GM19328 (cell line): ENCODE data around the gene DNAJC28.
"Not testable (repeated sequence)": the region's sequence is repeated elsewhere in the genome, so short reads cannot be mapped to it uniquely, and the experiment has no call there.

Experiments
- ATAC-seq: cut with Tn5 transposase; IDR thresholded peaks from one replicate; pipeline ENCODE4 v1.9.1; 2021; ENCODE audit warnings: mild to moderate bottlenecking, moderate library complexity; ENCODE audit not compliant: unreplicated experiment

DNAJC28 gene, protein sequence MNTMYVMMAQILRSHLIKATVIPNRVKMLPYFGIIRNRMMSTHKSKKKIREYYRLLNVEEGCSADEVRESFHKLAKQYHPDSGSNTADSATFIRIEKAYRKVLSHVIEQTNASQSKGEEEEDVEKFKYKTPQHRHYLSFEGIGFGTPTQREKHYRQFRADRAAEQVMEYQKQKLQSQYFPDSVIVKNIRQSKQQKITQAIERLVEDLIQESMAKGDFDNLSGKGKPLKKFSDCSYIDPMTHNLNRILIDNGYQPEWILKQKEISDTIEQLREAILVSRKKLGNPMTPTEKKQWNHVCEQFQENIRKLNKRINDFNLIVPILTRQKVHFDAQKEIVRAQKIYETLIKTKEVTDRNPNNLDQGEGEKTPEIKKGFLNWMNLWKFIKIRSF

DNA sequence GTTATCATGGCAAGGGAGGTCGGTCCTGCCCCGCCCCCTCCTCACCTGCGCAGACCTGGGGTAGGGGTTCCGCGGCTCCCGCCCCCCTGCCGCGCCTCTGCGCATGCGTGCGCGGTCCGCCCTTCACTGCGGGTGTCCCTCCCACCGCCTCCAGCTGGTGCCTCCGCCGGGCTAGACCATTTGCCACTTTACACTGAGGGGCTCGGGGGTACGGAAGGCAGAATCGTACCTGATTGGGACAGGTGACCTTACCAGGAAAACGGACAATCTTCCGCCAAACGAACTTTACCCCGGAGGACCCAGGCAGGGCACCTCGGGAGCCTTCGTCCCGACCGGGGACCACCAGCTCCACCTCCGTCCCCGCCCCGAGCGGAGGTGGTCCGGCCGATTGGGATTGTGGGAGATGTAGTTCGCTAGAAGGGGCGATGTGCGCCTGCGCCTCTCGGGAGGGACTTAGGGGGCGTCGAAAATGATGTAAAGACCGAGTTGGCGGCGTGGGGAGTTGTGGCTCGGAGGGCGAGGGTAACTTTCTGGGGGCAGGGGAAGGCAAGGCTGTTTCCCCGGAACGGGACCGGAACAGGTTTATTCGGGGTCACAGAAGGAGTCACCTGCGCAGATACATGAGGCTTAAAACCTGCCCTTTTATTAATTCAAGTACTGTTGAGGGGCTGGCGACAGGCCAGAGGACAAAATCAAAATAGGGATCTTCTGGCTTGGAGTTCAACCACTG is at the start of gene DNAJC28:
DNAJC28 (minus strand) TSS at position 344 of the 730 bp plus-strand sequence. CDS start 2,323 bp downstream, outside the sequence.
- peak; percentile 96 for ATAC-seq

DNA sequence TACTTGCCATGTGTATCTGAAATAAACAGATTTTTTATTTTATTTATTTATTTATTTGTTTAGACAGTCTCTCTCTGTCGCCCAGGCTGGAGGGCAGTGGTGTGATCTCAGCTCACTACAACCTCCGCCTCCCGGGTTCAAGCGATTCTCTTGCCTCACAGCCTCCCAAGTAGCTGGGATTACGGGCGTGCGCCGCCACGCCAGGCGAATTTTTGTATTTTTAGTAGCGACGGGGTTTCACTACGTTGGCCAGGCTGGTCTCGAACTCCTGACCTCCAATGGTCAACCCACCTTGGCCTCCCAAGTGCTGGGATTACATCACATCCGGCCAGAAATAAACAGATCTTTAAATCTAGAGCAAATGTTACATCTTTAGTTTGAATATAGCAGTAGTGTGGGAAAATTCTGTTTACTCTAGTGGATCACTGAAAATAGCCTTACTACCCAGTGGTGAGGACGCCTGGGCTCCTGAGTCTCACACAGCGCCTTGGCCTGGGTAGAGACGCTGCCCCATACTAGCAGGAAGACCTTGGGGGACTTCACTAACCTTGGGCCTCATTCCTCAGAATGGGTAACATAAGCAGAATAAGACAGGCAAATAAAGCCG is 49.7 kb upstream of the DNAJC28 start:
- no peak for ATAC-seq

DNA sequence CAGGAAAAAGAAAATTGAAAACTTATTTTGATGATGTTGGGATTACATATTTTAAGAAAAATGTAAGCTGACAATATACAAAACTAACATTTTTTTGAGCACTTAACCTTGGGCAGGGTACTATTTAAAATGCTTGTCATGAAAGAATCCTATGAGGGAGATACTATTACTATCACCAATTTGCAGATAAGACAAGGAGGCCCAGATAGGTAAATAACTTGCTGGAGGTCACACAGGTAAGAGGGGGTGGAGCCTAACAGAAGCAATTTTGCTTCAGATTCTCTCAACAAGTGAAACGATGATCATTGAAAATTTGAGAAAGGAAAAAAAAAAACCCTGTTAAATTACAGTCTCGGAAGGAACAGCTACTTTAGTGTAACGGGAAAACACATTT is 49.2 kb upstream of the DNAJC28 start:
- ATAC-seq = no peak

DNA sequence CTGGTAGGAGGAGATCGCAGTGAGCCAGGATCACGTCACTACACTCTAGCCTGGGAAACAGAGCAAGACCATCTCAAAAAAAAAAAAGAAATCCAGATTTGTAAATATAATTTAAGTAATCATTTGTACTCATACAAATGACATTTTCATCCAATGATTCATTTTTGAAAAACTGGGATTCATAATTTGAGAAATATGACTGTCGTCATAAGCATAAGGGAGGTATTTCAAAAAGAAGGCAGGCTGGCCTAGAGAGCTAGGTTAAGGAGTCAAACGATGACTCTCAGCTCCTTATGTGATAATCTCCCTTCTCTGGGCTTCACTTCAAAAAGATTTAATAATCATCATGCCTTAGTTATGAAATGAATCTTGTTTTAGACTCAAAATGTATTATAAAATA is 48.1 kb upstream of the DNAJC28 start:
- no peak for ATAC-seq

DNA sequence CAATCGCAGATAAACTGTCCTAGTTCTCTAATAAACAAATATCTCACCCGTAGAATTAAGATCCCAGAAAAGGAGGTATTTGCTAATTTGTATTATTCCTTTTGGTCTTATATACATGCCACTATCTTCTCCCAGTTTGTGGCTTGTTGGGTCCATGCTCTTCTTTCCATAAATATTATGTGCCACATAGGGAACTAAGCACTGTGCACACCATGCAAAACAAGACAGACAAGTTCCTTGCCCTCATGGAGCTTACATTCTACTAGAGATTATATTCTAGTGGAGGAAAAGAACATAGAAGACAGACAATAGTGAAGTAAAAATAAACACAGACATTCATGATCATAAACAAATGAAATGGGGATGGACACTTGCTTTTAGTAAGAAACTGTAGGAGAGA is 45.7 kb upstream of the DNAJC28 start:
- ATAC-seq = no peak

DNA sequence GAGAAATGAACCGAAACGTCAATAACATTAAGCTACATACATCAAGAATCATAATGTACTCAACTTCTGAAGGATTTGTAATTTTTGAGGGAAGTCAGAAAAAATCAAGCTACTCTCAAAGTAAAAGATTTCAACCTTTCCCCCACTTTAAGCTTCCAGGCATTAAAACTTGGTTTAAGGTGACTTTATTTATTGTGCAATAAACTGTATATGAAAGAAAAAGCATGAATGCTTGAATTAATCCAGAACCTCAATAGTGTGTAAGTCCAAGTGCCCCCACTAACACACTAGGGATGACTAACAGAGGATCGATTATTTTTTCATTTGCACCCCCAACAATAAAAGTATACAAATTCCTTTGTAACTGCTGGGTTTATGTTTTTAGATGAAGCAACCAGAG is 39.5 kb upstream of the DNAJC28 start:
- ATAC-seq = no peak

DNA sequence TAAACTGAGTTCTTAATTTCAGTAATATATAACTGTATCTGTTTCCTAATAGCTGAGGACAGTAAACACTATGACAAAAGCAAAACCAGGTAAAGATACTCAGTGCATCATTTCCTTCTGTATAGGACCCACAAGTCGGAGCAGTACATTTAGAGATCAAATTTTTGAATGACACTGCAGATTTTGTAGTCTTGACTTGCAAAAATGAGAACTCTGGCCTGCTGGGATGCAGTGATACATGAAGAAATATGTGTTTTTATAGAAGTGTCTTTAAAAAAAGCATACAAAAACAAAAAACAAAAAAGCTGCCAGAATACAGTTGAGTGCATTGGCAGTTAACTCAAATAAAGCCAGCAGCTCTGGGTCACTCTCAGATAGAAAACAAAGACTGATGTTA is 31.4 kb upstream of the DNAJC28 start:
- no peak for ATAC-seq

DNA sequence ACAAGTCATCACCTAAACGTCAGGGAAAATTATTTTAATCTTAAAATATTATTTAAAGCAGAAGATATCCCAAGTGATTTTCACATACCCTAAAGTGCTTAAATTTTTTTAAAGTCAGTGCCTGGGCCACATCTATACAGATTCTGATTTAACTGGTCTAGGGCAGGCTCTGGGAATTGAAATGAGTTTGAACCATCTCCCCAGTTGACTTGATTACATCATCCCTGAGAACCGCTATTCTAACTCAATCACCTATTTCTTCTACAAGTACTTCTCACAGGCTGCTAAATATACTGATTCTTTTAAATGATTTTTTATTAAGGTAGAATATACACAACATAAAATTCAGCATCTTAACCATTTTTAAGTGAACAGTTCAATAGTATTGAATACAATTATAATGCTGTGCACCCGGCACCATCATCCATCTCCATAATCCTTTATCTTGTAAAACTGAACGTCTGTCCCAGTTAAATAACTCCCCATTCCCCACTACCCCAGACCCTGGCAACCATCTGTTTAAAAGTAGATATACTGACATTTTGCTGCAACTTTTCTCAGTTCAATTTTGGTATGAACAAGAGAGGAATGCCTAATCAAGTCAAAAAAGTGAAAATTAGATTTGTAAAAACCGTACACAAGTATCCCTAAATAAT is 30.9 kb upstream of the DNAJC28 start:
- ATAC-seq = no peak

DNA sequence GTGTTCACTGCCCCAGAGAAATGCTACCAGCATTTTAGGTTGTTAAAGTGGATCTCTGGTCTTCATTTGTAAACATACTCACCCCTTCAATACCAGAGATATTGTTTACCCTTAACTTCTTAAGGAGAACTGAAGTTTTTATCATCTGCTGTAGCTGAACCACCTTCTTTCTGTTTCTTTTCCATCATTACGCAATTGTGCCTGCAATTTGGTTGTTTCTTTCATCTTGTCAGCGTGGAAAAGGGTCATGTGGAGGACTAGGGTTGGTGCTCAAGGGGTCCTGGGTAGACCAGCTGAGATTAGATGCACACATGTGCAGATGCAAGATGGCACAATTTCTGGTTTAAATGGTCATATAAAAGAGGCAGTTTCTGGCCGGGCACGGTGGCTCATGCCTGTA is 27.4 kb upstream of the DNAJC28 start:
- no peak for ATAC-seq

DNA sequence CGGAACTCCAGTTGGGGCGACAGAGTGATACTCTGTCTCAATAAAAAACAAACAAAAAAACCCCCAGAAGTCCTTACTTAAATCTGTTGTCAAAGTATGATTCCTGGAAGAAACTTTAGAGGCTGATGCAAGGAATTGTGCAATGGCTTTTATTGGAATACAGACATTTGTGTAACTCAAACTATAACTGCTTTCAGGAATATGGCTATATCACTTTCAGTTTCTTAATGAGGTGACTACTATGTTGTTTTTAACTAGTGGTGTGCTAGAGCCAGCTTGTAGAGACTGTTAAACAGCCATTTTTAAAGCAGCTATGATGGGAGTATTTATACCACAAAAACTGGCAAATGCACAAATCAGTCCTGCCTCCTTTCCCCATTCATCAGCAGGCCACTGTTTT is 22.7 kb upstream of the DNAJC28 start:
- no peak for ATAC-seq

DNA sequence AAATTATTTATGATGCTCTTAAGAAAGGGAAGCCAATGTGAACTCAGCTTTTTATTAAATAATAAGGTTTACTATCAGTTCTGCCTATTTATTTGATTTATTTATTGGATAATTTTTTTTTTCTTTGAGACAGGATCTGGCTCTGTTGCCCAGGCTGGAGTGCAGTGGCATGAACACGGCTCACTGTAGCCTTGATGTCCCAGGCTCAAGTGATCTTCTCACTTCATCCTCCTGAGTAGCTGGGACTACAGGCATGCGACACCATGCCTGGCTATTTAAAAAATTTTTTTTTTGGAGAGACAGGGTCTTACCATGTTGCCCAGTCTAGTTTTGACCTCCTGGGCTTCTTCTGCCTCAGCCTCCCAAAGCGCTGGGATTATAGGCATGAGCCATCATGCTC is 21.0 kb upstream of the DNAJC28 start:
- no peak for ATAC-seq

DNA sequence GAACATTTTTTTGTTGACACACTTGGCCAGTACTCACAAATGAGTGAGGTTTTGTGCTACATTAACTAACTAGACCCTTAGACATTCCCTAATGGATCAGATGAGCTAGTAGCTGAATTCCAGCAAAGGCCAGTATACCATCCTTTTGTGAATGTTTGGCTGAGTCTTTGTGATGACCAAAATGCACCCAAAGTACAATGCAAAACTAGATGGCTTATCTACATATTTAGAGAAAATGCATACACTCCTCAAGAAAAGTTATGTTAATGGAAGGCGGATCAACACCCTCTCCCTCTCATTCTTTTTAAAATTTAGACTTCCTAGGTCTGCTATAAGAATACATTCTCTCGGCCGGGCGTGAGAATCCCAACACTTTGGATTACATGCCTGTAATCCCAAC is 20.1 kb upstream of the DNAJC28 start:
- no peak for ATAC-seq

DNA sequence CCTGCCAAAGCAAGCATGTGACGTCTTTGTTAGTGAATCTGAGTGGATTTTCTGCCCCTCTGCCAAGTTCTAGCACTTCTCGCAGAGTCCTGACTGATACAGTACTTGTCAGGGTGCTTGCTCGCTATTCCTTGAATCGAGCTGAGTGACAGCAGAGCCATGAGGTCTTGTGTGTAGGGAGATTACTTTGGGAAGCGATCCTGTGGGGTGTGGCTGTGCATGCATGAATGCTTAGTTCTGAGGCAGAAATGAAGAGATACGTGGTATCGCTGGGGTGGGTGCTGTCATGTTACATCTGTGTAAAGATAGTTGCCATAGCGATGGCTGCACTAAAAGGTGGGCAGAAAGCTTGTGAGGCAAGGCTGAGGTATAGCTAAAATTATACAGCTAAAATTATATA is 19.3 kb upstream of the DNAJC28 start:
- no peak for ATAC-seq

DNA sequence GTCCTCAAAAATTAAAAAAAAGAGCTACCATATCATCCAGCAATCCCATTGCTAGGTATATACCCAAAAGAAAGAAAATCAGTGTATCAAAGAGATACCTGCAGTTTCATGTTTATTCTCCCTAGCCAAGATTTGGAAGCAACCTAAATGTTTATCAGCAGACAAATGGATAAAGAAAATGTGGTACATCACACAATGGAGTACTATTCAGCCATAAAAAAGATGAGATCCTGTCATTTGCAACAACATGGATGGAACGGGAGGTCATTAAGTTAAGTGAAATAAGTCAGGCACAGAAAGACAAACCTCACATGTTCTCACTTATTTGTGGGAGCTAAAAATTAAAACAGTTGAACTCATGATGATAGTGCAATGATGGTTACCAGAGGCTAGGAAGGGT is 15.5 kb upstream of the DNAJC28 start:
- not testable (repeated sequence) for ATAC-seq

DNA sequence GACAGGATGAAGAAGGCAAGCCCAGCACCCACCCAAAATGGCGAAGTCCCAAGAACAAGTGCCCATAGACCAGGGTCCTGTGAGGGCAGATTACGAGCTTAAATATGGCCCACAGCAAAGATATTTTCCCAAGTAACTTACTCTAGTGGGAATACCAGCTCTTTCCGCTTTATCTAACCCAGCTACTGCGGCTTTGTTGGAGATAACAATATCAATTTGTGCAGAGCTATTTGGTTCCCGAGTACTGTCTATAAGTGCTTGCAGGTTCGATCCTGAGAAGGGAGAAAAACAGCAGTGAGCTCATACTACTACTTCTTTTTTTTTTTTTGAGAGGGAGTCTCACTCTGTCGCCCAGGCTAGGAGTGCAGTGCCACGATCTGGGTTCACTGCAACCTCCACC is 14.3 kb upstream of the DNAJC28 start:
- no peak for ATAC-seq

DNA sequence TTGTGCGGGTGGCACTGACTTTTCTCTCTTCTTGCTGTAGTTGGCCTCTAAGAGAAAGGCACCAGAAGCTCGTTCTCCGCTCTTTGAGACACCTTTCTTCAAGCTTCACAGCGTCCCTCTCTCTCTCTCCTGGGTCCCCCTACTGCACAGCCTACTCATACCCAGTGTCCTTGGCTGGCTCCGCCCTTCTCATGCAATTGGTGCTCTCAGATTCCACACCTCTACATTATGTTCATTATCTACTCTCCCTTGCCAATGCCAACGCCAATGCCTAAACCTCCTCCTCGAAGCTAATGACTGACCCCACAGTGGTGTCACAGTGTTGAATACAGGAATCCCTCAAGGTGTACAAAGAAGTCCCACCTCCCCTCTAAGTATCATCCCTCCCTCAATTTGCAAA is 4.8 kb upstream of the DNAJC28 start:
- ATAC-seq = no peak

DNA sequence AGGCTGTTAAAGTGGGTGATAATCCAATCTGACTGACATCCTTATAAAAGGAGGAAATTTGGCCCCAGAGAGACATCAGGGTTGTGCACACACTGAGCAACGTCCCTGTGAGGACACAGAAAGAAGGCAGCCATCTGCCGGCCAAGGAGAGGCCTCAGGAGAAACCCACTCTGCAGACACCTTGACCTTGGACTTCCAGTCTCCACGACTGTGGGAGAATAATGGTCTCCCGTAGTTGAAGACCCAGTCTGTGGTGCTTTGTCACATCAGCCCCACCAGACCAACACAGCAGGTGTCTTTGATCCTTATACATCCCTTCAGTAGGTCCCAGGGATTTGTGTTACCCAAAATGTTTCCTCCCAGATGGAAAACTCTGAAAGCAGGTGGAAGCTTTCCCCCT is 4.2 kb upstream of the DNAJC28 start:
- ATAC-seq = no peak

DNA sequence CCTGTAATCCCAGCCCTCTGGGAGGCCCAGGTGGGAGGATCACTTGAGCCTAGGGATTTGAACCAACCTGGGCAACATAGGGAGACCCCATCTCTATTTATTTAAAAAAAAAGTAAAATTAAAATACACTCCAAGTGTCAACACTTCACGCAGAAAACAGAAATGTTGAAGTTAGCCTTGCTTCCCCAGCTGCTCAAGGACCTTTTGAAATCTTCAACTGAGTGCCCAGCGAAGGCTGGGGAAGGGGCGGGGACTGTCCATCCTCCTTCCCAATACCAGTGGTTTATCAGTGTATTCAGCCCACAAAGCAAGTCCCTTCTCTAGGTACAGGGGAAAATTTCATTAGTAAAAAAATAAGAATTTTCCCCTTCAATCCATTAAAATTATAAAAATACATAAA is 2.2 kb upstream of the DNAJC28 start:
- ATAC-seq = no peak

DNA sequence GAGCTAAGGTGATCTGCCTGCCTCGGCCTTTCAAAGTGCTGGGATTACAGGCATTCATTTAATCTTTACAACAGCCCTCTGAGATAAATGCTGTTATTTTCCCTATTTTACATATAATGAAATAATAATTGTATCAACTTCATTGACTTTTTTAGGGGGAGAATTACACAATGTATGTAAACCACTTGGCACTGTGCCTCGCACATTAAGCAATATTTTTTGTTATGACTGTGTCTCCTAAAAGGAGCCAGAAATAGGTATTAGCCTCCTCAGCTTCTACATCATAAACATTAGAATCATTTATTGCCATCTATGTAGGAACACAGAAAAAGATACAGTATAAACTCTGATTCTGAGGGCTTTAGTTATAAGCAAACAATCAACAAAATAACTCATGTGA is 1.1 kb upstream of the DNAJC28 start:
- no peak for ATAC-seq

DNA sequence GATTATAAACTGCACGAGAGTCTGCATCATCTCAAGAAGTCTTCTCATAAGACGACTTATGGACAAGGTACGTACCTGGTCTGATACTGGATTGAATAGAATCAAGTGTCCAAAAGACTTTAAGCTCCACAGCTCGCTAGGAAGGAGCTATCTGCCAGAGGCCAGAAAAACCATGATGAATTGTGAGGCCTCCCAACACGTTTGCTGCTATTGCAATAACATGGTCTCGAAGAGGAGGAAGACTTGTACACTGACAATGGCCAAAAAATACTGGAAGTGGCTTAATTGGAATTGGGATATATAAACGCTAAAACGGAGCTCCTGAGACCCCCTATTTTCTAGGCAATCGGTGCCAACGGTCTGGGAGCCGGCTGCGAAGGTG is 534 bp downstream of the DNAJC28 start:
- ATAC-seq = no peak

DNA sequence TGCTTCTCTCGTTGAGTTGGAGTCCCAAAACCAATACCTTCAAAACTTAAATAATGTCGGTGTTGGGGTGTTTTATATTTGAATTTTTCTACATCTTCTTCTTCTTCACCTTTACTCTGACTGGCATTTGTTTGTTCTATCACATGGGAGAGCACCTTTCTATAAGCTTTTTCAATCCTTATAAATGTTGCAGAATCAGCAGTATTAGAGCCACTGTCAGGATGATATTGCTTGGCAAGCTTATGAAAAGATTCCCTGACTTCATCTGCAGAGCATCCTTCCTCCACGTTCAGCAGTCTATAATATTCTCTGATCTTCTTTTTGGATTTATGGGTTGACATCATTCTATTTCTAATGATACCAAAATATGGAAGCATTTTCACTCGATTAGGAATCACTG is 2.6 kb downstream of the DNAJC28 start:
- no peak for ATAC-seq

DNA sequence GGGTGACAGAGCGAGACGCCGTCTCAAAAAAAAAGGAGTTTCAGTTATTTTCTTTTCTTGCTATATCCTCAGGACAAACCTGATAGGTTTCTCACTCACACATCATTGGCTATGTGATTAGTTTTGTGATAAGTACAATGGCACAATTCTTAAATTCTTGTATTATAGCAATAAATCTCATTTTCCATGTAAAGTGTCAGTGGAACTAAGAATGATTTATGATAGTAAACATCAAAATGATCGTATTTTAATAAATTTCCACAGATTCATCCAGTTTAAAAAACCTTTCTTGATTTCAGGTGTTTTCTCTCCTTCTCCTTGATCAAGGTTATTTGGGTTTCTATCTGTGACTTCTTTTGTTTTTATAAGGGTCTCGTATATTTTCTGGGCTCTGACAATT is 3.5 kb downstream of the DNAJC28 start:
- ATAC-seq = no peak
